ENCODE measurements around the gene FAM199X. TPM values are rescaled to one million over a fixed set of nuclear protein-coding genes. Genes with fewer than 3 reads are reported as not detected.

FAM199X gene
- polyA plus RNA-seq, 1 donor from 2014 or later: 38.2 TPM

- Histone ChIP-seq H3K4me2 (ENCODE audit: low read length) (no peak overlapping the region), H3K27ac (ENCODE audit: low read length) (no peak overlapping the region), H3F3A (ENCODE audit: insufficient read depth, low read length, poor library complexity, severe bottlenecking) (no peaks in the 10 kb centered on the region), H3K9me3 (ENCODE audit: low read length) (no peaks in the 10 kb centered on the region), H2AFZ (ENCODE audit: low read depth, low read length) (no peak overlapping the region), H3K79me2 (replicated peaks; ENCODE audit: insufficient read depth, low read length) (no peaks in the 10 kb centered on the region), H4K20me1 (ENCODE audit: insufficient read depth) (no peaks in the 10 kb centered on the region), H3K9me2 (ENCODE audit: insufficient read depth, low read length) (no peaks in the 10 kb centered on the region), H3K4me3 (ENCODE audit: low read length) (no peak overlapping the region), H3K27me3 (ENCODE audit: insufficient read depth, low read depth, low read length) (no peaks in the 10 kb centered on the region), H3K9ac (ENCODE audit: low read length) (no peak overlapping the region), H3K36me3 (ENCODE audit: insufficient read depth, low read length) (no peaks in the 10 kb centered on the region)
- no peak for TF ChIP-seq MXI1 (conservative IDR thresholded peaks at IDR 0.05; ENCODE audit: poor library complexity, severe bottlenecking)
- TF ChIP-seq SMC3 (conservative IDR thresholded peaks at IDR 0.05; ENCODE audit: poor library complexity): no peak
- no peak for TF ChIP-seq EP300 (conservative IDR thresholded peaks at IDR 0.05; ENCODE audit: poor library complexity, severe bottlenecking)
- TF ChIP-seq RAD21 (conservative IDR thresholded peaks at IDR 0.05): no peak
- no peak for TF ChIP-seq REST (IDR thresholded peaks at IDR 0.05; ENCODE audit: borderline replicate concordance)
These were observed 39.4 kb upstream of the FAM199X start for GRCh38 chrX:104126856-104127255.

- H3K27me3 ChIP-seq (ENCODE audit: insufficient read depth, low read depth, low read length): no peaks in the 10 kb centered on the region
- H3K9ac ChIP-seq (ENCODE audit: low read length): no peak overlapping the region
- TF ChIP-seq EZH2 (IDR thresholded peaks at IDR 0.05; ENCODE audit: borderline replicate concordance, insufficient read depth, low read length, poor library complexity, severe bottlenecking) (no peak), EP300 (conservative IDR thresholded peaks at IDR 0.05; ENCODE audit: poor library complexity, severe bottlenecking) (no peak), MXI1 (conservative IDR thresholded peaks at IDR 0.05; ENCODE audit: poor library complexity, severe bottlenecking) (no peak), POLR2AphosphoS5 (IDR thresholded peaks at IDR 0.05) (no peak), TAF1 (IDR thresholded peaks at IDR 0.05; ENCODE audit: low read depth) (no peak), CTCF (IDR thresholded peaks at IDR 0.05; ENCODE audit: poor library complexity, severe bottlenecking) (no peak)
- H3K9me3 ChIP-seq (ENCODE audit: low read length): no peaks in the 10 kb centered on the region
- H3K27ac ChIP-seq (ENCODE audit: low read length): no peak overlapping the region
- no peaks in the 10 kb centered on the region for H3K9me2 ChIP-seq (ENCODE audit: insufficient read depth, low read length)
- no peaks in the 10 kb centered on the region for H3K79me2 ChIP-seq (replicated peaks; ENCODE audit: insufficient read depth, low read length)
- H2AFZ ChIP-seq (ENCODE audit: low read depth, low read length): no peak overlapping the region
- H3K4me2 ChIP-seq (ENCODE audit: low read length): no peak overlapping the region
- H4K20me1 ChIP-seq (ENCODE audit: insufficient read depth): no peaks in the 10 kb centered on the region
- H3K36me3 ChIP-seq (ENCODE audit: insufficient read depth, low read length): no peaks in the 10 kb centered on the region
- H3K4me3 ChIP-seq (ENCODE audit: low read length): no peak overlapping the region
- H3F3A ChIP-seq (ENCODE audit: insufficient read depth, low read length, poor library complexity, severe bottlenecking): no peaks in the 10 kb centered on the region
These were observed 35.4 kb upstream of the FAM199X start for GRCh38 chrX:104130808-104131207.

Measured in neural cell (in vitro differentiated cells).